ENCODE measurements around the gene CLSTN3.

GRCh38 chr12:7188562-7189397 is 58.6 kb downstream of the CLSTN3 start:
- TF ChIP-seq CTCF (IDR thresholded peaks at IDR 0.05) (peak; percentile 68), EZH2 (IDR thresholded peaks at IDR 0.05; ENCODE audit: borderline replicate concordance, insufficient read depth, low read depth, low read length, poor library complexity, severe bottlenecking) (no peak)
